Activated CD4-positive, alpha-beta T cell treated with anti-CD3 and anti-CD28 coated beads for 24 hours (primary cell): Measurements from ENCODE around the gene FKBP5.

Experiments used
- DNase-seq, 2 donors: peaks; one replicate each; pipeline ENCODE4 v3.0.0-alpha.2; 2020; ENCODE audit warnings: low read depth in 2 of 2

Gene FKBP5

DNA sequence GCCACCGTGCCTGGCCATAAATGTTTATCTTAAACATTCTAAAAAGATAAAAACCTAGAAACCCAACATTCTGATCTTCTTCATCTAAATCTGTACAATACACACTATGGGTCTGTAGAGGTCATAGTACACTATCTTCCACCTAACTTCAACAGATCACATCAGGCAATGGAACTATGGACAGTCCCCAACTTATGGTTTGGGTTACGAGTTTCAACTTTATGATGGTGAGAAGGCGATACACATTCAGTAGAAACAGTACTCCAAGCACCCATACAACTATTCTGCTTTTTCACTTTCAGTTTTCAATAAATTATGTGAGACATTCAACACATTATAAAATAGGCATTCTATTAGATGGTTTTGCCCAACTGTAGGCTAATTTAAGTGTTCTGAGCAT is 23.1 kb downstream of the FKBP5 start:
- DNase-seq, result no peak

DNA sequence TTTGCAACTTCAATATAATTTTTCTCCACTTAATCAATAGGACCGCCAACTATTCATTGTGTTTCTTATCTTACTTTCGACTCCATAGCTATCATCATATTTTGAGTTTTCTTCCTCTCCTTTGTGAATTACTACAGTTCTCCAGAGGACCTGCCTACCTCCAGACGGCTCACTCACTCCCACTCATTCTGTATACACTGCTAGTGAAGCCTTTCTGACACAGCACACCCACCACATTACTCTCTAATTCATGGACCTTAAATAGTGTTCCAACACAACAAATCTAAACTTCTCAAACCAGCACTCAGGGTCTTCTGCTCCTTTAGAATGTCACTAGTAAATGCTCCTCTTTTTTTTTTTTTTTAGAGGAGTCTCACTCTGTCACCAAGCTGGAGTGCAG is 23.8 kb downstream of the FKBP5 start:
- no peak for DNase-seq

DNA sequence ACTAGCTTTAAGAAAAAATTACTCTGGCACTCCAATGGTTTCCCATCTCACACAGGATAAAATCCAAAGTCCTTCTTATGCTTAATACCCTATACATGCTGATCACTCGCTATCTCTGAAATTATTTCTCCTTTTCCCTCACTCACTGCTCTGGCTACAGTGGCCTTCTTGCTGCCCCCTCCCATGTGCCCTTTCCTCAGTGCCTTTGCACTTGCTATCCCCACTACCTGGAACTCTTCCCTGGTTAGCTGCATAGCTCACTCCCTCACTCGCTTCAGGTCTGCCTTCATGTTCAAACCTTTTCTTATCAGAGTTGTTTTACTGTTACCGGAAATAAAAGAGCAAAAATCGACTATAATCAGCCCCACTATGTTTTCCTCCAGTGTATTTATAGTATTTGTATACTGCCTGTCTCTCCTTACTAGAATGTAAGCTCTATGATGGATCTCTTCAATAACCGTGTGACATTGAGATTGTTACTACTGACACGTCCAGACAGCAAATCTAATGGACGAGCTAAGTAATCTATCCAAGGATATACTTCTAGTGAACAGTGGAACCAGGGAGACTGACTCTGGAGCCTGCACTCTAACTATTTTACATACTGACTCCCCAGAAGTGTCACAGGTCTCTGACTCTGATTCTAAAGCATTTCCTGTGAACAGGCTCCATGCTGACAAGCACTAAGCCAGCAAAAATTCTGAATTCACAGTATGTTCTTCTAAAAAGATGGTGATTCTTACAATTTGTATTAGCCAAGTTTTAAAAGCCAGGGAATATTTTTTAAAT is 25.1 kb downstream of the FKBP5 start:
- DNase-seq, result no peak

DNA sequence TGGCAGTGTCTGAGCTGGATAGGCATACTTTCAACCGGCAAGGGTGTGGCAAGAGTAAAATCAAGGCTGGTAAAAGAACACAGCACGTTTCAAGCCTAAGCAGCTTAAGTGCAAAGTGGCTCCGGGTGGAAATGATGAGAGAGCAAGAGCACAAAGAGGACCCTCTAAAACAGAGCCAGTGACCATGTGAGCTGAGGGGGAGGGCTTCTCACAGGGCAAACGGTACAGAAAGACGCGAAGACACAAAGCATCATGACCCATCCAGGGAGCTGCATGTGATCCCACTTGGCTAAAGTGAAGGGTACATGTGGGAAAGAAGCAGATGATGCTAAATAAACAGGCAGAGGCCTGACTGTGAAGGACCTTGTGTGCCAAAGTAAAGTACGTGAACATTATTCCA is 25.7 kb downstream of the FKBP5 start:
- DNase-seq, result no peak

DNA sequence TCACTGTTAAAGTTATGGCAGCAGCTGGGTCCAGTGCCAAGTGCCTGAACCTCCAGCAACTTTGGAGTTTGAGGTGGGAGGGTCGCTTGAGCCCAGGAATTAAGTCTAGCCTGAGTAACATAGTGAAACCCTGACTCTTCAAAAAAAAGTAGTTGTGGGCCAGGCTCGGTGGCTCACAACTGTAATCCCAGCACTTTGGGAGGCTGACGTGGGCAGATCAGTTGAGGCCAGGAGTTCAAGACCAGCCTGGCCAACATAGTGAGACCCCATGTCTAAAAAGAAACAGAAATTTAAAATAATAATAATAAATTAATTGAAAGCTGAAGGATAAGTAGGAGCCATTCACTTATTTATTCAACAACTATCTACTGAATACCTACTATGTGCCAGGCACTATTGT is 33.8 kb downstream of the FKBP5 start:
- no peak for DNase-seq

DNA sequence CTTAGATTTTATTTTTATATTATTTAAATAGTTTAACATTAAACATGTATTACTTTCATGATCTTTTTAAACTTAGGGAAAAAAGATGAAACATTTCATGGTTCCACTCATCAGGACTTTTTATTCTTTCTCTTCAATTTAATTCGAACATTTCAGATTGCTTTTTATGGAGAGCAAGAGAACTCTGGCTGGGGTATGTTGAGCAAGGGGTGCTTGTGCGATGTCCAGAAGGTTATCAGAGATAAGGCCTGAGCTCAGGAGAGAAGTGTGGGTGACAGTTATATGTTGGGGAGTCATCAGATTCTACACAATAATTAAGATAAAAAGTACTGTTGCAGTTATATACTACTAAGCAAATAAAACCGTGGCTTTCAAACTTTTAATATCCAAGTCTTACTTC is 37.5 kb downstream of the FKBP5 start:
- no peak for DNase-seq

DNA sequence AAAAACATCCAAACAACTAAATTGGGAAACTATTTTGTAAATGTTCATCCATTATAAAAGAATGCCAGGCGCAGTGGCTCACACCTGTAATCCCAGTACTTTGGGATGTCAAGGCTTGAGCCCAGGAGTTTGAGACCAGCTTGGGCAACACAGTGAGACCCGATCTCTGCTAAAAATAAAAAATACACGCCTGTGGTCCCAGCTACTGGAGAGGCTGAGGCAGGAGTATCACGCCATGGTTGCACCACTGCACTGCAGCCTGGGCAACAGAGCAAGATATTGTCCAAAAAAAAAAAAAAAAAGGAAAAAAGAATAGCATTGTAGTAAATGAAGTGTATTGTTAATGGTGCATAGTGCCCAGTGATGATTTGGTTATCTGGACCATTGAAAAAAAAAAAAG is 38.7 kb downstream of the FKBP5 start:
- no peak for DNase-seq

DNA sequence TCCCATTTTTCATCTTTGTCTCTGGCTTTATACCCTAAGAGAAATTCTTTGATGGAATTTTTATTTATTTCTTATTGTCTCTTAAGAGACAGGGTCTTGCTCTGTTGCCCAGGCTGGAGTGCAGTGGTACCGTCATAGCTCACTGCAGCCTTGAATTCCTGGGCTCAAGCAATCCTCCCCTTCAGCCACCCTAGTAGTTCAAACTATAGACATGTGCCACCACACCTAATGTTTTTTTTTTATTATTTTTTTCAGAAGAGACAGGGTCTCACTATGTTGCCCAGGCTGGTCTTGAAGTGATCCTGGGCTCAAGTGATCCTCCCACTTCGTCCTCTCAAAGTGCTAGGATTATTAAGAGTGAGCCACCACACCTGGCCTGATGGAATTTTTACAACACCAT is 40.5 kb downstream of the FKBP5 start:
- no peak for DNase-seq

- DNase-seq, result no peak
Measured at GRCh38 chr6:35647400-35647799, 41.3 kb downstream of the FKBP5 start.

DNA sequence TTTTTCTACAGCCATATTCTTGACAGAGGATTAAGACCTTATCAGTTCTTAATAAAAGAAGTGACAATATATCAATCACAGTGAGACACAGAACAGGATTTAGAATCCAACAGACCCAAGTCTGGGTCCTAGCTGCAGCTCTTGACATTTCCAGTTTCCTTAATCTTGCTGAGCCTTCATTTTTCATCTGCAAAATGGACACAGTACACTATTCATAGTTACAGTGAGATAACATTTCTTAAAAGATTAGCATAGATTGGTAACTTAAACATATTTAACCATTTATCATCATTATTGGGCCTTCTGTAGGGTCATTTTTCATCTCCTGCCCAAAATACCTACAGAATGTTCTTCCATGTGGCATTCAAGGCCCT is 45.6 kb downstream of the FKBP5 start:
- no peak for DNase-seq

DNA sequence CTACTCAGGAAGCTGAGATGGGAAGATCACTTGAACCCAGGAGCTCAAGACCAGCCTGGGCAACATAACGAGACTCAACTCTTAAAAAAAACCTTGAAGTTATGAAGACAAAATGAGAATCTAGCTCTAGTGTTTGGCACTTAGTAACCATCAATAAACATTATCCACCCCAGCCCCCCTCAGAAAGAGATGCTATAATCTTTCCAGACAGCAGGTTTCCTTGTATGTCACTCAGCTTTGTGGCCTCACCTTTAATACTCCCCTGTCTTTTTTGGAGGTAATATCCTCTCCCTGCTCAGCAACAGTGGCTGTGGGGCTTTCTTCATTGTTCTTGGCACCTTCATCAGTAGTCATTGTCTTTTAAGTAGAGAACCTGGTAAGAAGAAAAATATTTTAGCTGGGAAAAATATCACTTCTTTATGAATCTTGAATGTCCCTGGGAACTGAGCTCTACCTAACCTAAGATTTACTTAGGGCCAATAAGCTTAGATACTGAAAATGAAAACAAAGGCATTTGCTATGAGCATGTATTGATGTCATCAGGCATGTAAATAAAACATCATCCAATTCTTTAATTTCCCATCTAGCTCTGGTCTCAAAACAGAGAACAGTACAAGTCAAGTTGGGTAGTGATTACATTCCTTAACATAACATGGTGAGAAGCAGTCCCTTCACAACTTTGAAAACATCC is 46.1 kb downstream of the FKBP5 start:
- DNase-seq, result no peak

- no peak for DNase-seq
Measured at GRCh38 chr6:35640017-35640664, 48.6 kb downstream of the FKBP5 start.

- no peak for DNase-seq
Measured at GRCh38 chr6:35638679-35639078, 50.0 kb downstream of the FKBP5 start.

GRCh38 chr6:35637911-35638310 is 50.8 kb downstream of the FKBP5 start:
- no peak for DNase-seq

- DNase-seq, result no peak
Measured at GRCh38 chr6:35635601-35636597, 52.8 kb downstream of the FKBP5 start.

GRCh38 chr6:35634316-35634715 is 54.4 kb downstream of the FKBP5 start:
- no peak for DNase-seq

DNA sequence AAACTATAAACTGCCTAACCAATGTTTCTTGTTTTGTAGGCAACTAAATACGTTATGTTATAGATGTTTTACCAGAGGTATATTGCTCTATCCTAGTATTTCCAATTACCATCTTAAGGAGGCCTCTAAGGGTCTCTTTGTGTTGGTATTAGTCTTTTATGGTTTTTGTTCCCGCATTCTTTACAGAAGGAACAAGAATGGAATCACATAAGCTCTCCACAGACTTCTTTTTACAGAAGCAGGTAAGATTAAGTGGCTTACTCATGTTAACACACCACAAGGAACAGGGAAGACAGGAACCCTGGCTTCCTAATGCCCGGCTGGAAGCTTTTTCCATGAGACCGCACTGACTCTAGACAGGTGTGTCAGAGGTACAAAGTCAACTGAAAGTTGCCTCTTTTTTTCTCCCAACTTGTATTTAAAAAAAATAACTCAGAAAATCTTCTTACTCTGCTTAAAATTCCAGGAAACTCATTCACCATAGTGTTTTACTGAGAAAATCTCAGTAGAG is 55.1 kb downstream of the FKBP5 start:
- no peak for DNase-seq

DNA sequence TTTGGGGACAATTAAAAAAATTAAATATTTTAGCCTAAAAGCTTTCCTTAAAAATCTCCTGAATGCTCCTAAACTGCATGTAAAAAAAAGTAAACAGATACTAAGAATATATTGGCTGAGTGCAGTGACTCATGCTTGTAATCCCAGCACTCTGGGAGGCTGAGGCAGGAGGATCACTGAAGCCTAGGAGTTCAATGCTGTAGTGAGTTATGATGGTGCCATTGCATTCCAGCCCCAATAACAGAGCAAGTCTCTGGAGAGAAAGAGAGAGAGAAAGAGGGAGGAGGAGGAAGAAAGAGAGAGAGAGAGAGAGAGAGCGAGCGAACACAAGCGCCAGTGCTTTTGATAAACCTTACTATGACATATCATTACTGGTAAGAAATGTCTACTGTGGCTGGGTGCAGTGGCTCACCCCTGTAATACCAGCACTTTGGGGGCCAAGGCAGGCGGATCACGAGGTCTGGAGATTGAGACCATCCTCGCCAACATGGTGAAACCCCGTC is 58.8 kb downstream of the FKBP5 start:
- DNase-seq, result no peak

DNA sequence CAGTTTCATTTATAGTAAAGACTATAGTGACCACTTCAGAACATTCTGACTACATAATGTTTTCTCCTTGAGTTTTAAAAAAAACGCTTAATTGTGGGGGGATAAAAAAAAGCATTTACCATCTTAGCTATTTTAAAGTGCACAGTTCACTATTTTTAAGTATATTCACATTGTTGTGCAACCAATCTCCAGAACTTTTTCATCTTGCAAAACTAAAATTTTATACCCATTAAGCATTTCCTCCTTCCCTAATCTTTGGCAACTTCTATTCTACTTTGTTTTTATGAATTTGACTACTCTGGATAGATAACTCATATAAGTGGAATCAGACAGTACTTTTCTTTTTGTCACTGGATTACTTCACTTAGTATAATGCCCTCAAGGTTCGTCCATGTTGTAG is 62.3 kb downstream of the FKBP5 start:
- no peak for DNase-seq

DNA sequence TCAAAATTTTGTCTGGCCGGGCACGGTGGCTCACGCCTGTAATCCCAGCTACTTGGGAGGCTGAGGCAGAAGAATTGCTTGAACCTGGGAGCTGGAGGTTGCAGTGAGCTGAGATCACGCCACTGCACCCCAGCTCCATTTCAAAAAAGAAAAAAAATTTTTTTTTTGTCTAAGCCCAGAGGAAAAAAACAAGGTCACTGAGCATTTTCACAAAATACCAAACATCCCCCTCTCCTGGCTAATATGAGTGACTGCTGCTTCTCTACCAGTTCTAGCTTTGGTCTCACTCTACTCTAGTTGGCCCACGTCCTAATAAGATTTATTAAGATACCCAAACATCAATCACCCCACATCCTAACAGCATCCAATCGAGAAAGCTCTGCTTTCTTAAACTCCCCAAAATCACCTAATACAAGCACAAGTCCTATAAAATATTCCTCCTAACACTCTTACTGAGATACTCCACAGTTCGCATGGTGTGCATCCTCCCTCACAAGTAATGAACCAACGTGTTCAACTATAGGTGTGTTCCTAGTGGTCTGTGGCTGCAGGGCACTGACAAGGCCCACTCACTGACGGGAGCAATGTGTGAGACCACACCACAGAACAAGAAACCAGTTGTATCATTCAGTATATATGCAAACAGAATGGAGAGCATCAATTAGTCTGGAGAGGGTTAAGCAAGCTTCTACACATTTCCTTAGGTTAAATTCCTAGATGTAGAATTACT is 64.2 kb downstream of the FKBP5 start:
- DNase-seq, result no peak

DNA sequence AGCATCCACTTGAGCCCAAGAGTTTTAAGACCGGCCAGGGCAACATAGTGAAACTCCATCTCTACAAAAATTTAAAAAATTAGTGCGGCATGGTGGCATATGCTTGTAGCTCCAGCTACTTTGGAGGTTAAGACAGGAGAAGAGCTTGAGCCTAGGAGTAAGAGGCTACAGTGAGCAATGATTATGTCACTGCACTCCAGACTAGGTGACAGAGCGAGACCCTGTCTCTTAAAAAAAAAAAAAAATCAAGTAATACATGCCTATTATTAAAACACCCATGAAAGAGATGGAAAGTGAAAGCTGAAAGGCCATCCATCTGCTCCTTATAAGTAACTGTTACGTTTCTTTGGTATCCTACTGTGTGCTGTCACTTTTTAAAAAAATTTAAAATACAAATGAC is 66.4 kb downstream of the FKBP5 start:
- no peak for DNase-seq
